GM21515 (cell line): Measurements from ENCODE around the gene ERP29.
"Not testable (repeated sequence)": the region's sequence is repeated elsewhere in the genome, so short reads cannot be mapped to it uniquely, and the experiment has no call there.

Experiments
- ATAC-seq: cut with Tn5 transposase; IDR thresholded peaks from one replicate; pipeline ENCODE4 v1.9.1; 2021; ENCODE audit not compliant: unreplicated experiment

Gene ERP29

GRCh38 chr12:112012775-112013600, at the start of gene ERP29, which contains the start of gene TMEM116:
ERP29 (plus strand) TSS chr12:112013426; CDS start chr12:112013466, 40 bp downstream.
TMEM116 (minus strand) TSS chr12:112013165; CDS start chr12:112005270, 7,895 bp downstream.
- peak; percentile 66 for ATAC-seq

GRCh38 chr12:111964935-111965334, 48.3 kb upstream of the ERP29 start:
- ATAC-seq = no peak

- ATAC-seq = no peak
Observed at GRCh38 chr12:111971800-111972199, 41.4 kb upstream of the ERP29 start.

DNA sequence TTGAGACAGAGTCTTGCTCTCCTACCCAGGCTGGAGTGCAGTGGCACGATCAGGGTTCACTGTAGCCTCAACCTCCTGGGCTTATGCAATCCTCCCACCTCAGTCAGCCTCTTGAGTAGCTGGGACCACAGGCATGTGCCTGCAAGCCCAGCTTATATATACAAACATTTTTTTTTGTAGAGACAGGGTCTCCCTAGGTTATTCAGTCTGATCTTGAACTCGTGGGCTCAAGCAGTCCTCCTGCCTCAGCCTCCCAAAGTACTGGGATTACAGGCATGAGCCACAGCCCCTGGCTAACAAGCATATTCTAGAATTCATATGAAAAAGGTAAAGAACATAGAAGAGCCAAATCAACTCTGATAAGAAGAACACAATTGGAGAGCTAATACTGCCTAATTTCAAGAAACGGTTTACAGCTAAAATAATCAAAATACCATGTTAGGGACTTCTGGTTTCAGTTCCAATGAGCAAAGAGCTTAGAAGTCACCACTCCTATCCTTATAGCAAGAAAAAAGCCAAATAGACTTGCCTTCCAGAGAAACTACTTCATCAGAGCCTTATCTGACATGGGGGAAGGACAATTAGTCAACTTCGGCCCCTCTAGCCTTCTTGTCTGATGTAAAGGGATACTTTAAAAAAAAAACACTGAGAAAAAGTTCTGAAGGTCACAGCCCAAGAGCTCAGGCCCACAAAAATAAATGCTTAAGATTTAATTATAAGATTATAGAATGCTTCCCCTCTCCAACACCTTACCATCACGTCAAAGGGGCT, 37.9 kb upstream of the ERP29 start:
- ATAC-seq = no peak

GRCh38 chr12:111976291-111976690, 36.9 kb upstream of the ERP29 start:
- no peak for ATAC-seq

- ATAC-seq = no peak
Observed at GRCh38 chr12:111976860-111977259, 36.4 kb upstream of the ERP29 start.

GRCh38 chr12:111978545-111978944, 34.7 kb upstream of the ERP29 start:
- no peak for ATAC-seq

- ATAC-seq = no peak
Observed at GRCh38 chr12:111980598-111980997, 32.6 kb upstream of the ERP29 start.

DNA sequence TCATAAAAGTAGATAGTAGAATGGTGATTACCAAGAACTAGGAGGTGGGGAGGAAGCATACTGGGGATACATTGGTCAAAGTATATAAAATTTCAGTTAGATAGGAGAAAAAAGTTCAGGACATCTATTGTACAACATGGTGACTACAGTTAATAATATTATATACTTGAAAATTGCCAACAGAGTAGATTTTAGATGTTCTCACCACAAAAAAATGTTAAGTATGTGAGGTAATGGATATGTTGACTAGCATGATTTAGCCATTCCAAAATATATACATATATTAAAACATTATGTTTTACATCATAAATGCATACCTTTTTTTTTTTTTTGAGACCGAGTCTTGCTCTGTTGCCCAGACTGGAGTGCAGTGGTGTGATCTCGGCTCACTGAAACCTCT, 31.2 kb upstream of the ERP29 start:
- ATAC-seq = no peak

DNA sequence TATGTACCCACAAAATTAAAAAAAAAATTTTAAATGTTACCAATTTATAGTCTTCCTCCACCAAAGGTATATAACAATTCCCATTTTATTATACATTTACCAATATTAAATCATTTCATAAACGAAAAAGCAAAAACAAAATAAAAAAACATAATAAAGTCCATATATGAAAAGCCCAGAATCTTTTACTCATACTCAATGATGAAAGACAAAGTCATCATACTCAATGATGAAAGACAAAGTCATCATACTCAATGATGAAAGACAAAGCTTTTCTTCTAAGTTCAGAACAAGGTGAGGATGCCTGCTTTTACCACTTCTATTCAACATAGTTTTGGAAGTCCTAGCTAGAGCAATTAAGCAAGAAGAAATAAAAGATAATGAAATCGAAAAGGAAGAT, 28.4 kb upstream of the ERP29 start:
- no peak for ATAC-seq

GRCh38 chr12:111991535-111991934, 21.7 kb upstream of the ERP29 start:
- ATAC-seq = no peak

DNA sequence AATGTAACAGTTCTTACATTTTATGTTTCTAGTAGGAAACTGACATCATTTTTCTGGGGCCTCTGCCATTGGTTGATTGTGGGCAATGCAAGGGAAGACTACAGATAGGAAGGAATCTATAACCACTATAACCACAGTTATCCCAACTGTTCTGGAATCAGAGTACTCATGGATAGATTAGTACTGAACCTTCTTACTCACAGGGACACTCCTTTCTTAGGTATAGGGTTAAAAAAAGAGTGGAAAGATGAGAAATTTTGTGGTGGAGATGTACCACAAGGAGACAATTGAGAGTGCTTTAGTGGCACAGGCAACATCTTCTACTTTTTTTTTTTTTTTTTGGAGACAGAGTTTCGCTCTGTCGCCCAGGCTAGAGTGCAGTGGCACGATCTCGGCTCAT, 21.3 kb upstream of the ERP29 start:
- no peak for ATAC-seq

DNA sequence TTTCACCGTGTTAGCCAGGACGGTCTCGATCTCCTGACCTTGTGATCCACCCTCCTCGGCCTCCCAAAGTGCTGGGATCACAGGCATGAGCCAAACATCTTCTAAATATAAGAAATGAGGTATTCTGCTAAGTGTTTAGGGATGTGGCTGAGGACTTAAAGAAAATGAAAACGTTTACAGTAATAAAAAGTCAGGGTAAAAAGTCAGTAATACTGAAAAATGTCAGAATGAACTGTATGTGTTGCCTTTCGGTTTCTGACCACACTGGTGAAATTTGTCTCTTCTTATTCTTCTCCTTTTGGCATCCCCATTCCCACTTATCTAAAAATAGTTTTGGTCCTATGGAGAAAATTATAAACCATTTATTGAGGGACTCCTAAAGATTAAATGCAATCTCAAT, 20.8 kb upstream of the ERP29 start:
- ATAC-seq = no peak

DNA sequence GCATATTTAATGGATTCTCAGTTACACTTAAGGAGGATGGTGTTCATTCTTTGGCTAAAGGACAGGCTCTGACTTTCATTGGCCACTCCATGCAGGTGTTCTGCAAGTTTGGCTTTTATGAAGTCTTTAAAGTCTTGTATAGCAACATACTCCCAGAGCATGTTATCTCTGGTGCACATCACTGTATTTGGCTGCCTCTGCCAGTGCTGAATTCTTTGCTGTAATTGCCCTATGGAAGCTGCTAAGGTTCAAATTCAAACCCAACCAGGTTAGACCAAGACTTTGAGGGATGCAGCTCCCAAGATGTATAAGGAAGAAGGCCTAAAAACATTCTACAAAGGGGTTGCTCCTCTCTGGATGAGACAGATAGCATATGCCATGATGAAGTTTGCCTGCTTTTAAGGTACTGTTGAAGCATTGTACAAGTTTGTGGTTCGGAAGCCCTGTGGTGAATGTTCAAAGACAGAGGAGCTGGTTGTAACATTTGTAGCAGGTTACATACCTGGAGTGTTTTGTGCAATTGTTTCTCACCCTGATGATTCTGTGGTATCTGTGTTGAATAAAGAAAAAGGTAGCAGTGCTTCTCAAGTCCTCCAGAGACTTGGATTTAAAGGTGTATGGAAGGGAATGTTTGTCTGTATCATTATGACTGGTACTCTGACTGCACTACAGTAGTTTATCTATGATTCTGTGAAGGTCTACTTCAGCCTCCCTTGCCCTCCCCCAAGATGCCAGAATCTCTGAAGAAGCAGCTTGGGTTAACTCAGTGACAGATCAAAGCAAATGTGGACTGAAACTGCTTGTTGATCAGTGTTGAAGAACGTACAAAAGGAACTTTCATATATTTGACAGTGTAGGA, 19.7 kb upstream of the ERP29 start:
- peak; percentile 50 for ATAC-seq

GRCh38 chr12:111994211-111995111, 18.8 kb upstream of the ERP29 start:
- ATAC-seq = peak; percentile 20

- no peak for ATAC-seq
Observed at GRCh38 chr12:111995782-111996480, 17.3 kb upstream of the ERP29 start.

DNA sequence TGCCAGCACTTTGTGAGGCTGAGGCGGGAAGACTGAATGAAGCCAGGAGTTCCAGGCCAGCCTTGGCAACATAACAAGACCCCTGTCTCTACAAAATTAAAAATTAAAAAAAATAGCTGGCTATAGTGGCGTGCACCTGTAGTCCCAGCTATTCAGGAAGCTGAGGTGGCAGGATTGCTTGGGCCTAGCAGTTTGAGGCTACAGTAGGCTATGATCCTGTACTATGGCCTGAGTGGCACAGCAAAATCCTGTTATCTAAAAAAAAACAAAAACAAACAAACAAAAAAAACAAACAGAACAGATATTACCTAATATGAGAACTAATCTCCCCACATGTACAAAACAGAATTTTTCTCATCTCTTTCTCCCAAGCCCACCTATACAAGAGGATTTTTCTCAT, 15.9 kb upstream of the ERP29 start:
- ATAC-seq = no peak

- no peak for ATAC-seq
Observed at GRCh38 chr12:111998015-111998414, 15.2 kb upstream of the ERP29 start.

GRCh38 chr12:111999129-111999528, 14.1 kb upstream of the ERP29 start:
- ATAC-seq = not testable (repeated sequence)

DNA sequence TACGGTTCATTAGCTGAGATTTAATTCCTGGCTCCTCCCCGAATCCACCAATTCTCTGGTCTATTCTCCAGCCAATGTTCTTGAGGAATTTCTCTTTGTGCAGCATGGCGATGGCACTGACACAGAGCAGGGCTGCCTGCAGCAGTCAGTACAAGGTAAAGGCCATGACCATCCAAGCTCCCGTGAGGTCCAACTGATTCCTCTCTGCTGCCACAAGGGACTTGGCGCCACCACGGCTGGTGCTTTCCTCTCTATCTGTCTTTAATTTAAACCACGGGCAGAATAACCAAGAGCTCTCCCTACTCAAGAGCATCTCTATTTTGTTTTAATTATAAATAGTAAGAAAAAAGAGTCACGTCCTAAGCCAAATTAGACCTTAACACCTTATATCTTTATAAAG, 12.4 kb upstream of the ERP29 start:
- ATAC-seq = no peak
